GM20000 (cell line): ENCODE measurements around the gene BRMS1.

Experiments
- DNase-seq: peaks from one replicate; pipeline ENCODE4 v3.0.0; 2012; ENCODE audit warnings: low spot score
- CTCF ChIP-seq: IDR thresholded peaks from 2 replicates; pipeline ENCODE4 v1.5.1; 2012; ENCODE audit warnings: mild to moderate bottlenecking, control low read depth; ENCODE audit errors: extremely low read depth, missing control alignments

Gene BRMS1

GRCh38 chr11:66365711-66366619, 21.1 kb upstream of the BRMS1 start:
- peak; percentile 5 for DNase-seq
- no peak for TF ChIP-seq CTCF

GRCh38 chr11:66365166-66365565, 20.3 kb upstream of the BRMS1 start:
- no peak for TF ChIP-seq CTCF
- peak; percentile 6 for DNase-seq

GRCh38 chr11:66363805-66364535, 19.1 kb upstream of the BRMS1 start:
- peak; percentile 81 for DNase-seq
- TF ChIP-seq CTCF = peak; percentile 85

GRCh38 chr11:66363187-66363601, 18.3 kb upstream of the BRMS1 start:
- no peak for TF ChIP-seq CTCF
- DNase-seq = peak; percentile 3

GRCh38 chr11:66362481-66363147, 17.7 kb upstream of the BRMS1 start:
- no peak for TF ChIP-seq CTCF
- no peak for DNase-seq

- TF ChIP-seq CTCF = no peak
- peak; percentile 4 for DNase-seq
These were observed 16.6 kb upstream of the BRMS1 start for GRCh38 chr11:66361502-66361941.
